NCI-H345 treated with DMSO at 0.1 percent for 48 hours (cell line): Measurements from ENCODE around the gene KANSL1.

ENCODE experiments used
- DNase-seq: peaks from one replicate; lab custom pipeline; 2025; ENCODE audit not compliant: unreplicated experiment; lab: John Stamatoyannopoulos, UW

KANSL1 gene

GRCh38 chr17:46002973-46003316 lies 190.3 kb downstream of the KANSL1 start:
- DNase-seq = no peak

DNA sequence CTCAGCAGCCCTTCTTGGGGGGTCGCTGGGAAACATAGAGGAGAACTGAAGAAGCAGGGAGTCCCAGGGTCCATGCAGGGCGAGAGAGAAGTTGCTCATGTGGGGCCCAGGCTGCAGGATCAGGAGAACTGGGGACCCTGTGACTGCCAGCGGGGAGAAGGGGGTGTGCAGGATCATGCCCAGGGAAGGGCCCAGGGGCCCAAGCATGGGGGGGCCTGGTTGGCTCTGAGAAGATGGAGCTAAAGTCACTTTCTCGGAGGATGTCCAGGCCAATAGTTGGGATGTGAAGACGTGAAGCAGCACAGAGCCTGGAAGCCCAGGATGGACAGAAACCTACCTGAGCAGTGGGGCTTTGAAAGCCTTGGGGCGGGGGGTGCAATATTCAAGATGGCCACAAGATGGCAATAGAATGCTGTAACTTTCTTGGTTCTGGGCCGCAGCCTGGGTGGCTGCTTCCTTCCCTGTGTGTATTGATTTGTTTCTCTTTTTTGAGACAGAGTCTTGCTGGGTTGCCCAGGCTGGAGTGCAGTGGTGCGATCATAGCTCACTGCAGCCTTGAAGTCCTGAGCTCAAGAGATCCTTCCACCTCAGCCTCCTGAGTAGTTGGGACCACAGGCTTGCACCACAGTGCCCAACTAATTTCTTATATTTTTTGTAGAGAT lies 190.8 kb downstream of the KANSL1 start:
- peak; percentile 54 for DNase-seq

GRCh38 chr17:46001390-46002310 lies 191.6 kb downstream of the KANSL1 start:
- DNase-seq = no peak

DNA sequence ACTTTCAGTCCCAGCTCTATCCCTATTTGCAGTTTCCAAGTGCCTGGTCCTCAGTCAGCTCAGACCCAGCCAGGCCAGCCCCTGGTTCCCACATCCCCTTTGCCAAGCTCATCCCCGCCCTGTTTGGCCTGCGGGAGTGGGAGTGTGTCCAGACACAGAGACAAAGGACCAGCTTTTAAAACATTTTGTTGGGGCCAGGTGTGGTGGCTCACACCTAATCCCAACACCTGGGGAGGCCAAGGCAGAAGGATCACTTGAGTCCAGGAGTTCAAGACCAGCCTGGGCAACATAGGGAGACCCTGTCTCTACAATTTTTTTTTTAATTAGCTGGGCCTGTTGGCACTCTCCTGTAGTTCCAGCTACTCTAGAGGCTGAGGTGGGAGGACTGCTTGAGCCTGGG lies 192.5 kb downstream of the KANSL1 start:
- no peak for DNase-seq

GRCh38 chr17:46000292-46000691 lies 192.9 kb downstream of the KANSL1 start:
- DNase-seq = no peak

DNA sequence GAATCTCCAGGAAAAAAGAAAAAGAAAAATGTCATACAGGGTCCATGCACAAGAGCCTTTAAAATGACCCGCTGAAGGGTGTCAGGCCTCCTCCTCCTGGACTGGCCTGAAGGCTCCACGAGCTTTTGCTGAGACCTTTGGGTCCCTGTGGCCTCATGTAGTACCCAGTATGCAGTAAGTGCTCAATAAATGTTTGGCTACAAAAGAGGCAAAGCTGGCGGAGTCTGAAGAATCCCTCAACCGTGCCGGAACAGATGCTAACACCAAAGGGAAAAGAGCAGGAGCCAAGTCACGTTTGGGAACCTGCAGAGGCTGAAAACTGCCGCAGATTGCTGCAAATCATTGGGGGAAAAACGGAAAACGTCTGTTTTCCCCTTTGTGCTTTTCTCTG lies 193.3 kb downstream of the KANSL1 start:
- DNase-seq = no peak

- no peak for DNase-seq
Measured at GRCh38 chr17:45998987-45999899, 194.0 kb downstream of the KANSL1 start, which contains the start of gene STH. STH (plus strand) TSS chr17:45999250; CDS start chr17:45999280, 30 bp downstream.

- no peak for DNase-seq
Measured at GRCh38 chr17:45997624-45998023, 195.6 kb downstream of the KANSL1 start.

DNA sequence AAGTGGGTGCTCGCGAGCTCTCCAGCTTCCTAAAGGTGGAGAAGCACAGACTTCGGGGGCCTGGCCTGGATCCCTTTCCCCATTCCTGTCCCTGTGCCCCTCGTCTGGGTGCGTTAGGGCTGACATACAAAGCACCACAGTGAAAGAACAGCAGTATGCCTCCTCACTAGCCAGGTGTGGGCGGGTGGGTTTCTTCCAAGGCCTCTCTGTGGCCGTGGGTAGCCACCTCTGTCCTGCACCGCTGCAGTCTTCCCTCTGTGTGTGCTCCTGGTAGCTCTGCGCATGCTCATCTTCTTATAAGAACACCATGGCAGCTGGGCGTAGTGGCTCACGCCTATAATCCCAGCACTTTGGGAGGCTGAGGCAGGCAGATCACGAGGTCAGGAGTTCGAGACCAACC lies 196.1 kb downstream of the KANSL1 start:
- no peak for DNase-seq

DNA sequence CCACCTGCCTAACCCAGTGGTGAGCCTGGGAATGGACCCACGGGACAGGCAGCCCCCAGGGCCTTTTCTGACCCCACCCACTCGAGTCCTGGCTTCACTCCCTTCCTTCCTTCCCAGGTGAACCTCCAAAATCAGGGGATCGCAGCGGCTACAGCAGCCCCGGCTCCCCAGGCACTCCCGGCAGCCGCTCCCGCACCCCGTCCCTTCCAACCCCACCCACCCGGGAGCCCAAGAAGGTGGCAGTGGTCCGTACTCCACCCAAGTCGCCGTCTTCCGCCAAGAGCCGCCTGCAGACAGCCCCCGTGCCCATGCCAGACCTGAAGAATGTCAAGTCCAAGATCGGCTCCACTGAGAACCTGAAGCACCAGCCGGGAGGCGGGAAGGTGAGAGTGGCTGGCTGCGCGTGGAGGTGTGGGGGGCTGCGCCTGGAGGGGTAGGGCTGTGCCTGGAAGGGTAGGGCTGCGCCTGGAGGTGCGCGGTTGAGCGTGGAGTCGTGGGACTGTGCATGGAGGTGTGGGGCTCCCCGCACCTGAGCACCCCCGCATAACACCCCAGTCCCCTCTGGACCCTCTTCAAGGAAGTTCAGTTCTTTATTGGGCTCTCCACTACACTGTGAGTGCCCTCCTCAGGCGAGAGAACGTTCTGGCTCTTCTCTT lies 196.8 kb downstream of the KANSL1 start:
- DNase-seq = no peak

DNA sequence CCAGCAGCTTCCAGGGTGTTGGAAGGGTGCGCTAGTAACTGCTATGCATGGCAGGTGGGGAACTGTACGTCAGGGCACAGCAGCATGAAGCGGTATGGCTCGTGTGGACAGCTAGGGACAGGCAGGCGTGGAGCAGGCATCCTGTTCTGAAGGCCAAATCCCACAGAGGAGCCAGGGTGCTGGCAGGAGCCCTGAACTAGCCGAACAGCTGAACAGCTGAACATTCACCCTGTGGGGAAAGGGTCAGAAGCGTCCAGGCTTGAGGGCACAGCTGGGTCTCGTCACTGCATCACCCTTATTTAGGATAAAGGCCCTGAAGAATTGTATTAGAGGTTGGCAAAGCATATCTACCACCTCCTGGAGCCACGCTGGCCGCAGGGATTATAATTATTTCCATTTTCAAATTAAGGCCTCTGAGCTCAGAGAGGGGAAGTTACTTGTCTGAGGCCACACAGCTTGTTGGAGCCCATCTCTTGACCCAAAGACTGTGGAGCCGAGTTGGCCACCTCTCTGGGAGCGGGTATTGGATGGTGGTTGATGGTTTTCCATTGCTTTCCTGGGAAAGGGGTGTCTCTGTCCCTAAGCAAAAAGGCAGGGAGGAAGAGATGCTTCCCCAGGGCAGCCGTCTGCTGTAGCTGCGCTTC lies 197.5 kb downstream of the KANSL1 start:
- no peak for DNase-seq

GRCh38 chr17:45994987-45995386 lies 198.2 kb downstream of the KANSL1 start:
- DNase-seq = no peak

DNA sequence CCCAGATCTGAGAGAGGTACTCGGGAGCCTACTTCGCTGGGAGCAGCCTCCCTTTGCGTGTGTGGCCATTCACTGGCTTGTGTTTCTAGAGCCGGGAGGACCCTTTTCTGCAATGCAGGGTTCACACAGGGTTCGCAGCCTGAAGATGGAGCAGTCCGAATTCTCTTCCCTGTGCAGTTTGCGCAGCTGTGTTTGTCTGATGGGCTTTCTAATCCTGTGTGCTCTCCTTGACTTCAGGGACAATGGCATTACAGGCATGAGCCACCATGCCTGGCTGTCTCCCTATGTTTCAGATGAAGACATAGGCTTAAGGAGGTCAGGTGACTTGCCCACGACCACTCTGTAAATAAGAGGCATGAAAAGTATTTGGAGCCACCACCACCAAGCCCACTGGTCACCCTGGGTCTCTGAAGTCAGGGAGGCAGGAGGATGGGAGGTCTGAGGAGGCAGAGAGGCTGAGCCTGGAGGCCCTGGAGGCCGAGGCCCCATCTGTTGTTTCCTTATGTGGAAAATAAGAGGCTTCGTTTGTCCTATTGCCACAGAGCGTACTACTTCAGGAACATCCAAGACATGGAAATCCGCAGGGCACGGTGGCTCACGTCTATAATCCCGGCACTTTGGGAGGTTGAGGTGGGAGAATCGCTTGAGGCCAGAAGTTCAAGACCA lies 199.1 kb downstream of the KANSL1 start:
- no peak for DNase-seq

DNA sequence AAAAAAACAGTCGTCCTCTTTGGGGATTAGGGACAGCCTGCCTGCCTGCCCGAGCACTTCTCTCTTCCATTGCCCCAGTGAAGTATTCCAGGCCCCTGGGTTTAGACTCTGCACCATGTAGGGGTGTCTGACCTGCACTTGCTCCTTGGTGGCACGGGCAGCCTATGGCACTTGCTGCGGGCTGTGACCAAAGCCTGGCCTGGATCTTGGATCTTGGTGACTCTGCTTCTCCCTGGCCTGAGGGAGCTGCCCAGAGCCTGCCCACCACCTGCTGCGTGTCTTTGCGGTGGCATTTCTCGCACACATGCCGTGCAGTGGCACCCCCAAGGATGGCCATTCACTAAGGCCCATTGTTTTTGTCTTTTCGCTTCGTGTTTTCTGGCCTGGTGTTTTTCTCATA lies 200.3 kb downstream of the KANSL1 start:
- DNase-seq = no peak

DNA sequence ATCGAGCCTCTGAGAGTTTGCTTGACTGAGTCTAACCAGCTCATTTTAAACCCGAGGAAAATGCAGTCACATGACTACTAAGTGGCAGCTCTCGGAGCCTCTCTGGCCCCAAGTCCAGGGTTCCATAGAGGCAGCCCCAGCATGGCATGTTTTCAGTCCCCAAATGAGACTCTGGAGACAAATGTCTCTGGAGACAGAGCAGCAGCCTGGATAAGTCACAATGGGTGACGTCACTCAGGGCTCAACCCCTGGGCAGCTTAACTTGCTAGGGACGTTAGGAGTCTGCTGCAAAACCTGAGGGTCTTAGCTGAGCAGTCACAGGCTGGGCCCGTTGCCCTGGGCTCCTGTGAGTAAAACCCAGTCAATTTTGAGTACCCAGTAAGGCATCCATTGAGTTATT lies 201.1 kb downstream of the KANSL1 start:
- DNase-seq = no peak

DNA sequence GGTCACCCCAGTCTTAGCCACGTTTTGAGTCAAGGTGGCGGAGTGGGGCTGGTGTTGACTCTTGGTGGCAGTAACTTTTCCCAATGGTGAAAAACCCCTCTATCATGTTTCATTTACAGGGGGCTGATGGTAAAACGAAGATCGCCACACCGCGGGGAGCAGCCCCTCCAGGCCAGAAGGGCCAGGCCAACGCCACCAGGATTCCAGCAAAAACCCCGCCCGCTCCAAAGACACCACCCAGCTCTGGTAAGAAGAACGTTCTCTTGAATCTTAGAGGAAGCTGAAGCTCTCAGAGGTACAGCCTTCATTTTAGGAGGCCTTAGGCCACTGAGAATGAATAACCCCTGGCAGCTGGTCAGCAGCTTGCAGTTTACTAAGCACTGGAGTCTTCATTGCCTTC lies 201.9 kb downstream of the KANSL1 start:
- no peak for DNase-seq

DNA sequence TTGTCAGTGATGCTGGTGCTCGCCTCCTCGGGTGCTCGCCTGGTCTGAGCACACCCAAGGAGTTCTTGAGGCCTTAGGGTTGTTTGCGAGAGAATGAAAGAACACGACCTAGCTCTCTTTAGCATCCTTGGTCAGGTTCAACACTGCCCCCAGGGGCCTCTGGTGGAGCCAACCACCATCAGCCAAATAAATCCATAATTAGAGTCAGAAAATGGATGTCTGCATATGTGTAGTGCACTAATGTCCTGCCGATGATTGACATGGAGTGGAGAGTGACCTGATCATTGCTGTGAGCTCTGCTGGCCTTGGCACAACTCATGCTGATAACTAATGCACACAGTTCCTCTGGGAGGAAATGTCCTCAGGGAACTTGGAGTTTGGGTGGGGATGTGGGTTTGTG lies 202.3 kb downstream of the KANSL1 start:
- DNase-seq = no peak

- no peak for DNase-seq
Measured at GRCh38 chr17:45989759-45990158, 203.5 kb downstream of the KANSL1 start.

DNA sequence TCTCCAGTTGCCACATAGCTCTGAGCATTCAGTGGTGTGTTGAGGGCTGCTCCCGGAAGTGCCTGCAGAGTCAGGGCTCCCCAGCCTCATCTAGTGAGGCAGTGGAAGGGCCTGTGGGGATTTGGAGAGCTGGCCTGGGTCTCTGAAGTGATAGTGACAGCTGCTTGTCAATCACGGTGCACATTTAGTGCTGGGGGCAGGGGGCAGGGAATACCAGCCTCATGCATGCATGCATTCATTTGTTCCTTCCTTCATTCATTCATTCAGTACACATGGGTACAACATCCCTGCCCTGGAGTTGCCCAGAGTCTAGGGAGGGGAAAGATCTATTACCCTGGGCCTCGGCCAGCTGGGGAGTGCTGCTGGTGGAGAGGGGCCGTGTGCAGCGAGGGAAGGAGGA lies 205.5 kb downstream of the KANSL1 start:
- no peak for DNase-seq

DNA sequence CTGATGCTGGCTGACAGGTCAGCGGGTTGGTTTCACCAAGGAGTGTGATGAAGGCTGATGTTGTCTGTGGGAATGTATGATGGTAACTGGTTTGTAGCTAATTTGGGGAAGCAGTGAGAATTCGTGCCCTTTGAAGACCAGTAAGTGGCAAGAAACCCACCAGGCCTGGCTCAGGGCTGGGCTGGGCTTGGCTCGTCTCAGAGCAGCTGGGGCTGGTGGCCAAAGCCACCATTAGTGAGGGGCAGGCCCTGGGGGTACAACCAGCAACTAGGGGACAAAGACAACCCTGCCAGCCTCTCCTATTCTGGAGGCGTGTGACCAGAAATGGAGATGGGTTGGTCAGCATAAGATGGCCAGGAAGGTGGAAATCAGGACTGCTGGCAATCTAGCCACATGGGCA lies 207.2 kb downstream of the KANSL1 start:
- no peak for DNase-seq
